H1 (cell line): ENCODE measurements around the gene ANKRD2. TPM values are rescaled to one million over a fixed set of nuclear protein-coding genes. Genes with fewer than 3 reads are reported as not detected.

ENCODE experiments used
- CTCF ChIA-PET: fragments of 300-600 bp; sonication (Branson Sonifier 250); formaldehyde crosslinking; loops from one replicate; lab custom pipeline; 2021; ENCODE audit not compliant: partially characterized antibody; lab: Charles Lee
- POLR2A ChIA-PET: fragments of 300-600 bp; sonication (Branson Sonifier 250); formaldehyde crosslinking; loops from one replicate; lab custom pipeline; 2021; ENCODE audit warnings: inconsistent platforms; ENCODE audit not compliant: partially characterized antibody; lab: Charles Lee
- DNase-seq, 2 experiments: peaks; one replicate each; pipeline versions ENCODE4 v3.0.0 to v3.0.0-alpha.2; 2010 to 2022; ENCODE audit warnings: low spot score in 2 of 2, low read depth in 1 of 2, mixed read lengths in 1 of 2
- FAIRE-seq: peaks from 2 replicates; lab custom pipeline; 2011; peaks lifted over from hg19 to GRCh38; lab: Jason Lieb, UNC
- H2AFZ ChIP-seq: 2 replicates; pipeline ENCODE4 v1.8.1; 2012; ENCODE audit warnings: low read length, inconsistent platforms
- H2AK5ac ChIP-seq: 2 replicates; pipeline ENCODE4 v1.6.1; 2013; ENCODE audit warnings: low read depth, low read length
- H2BK120ac ChIP-seq: replicated peaks from 2 replicates; pipeline ENCODE3; 2013; ENCODE audit warnings: low read depth, low read length, inconsistent platforms
- H2BK12ac ChIP-seq: 2 replicates; pipeline ENCODE4 v1.6.1; 2013; ENCODE audit warnings: low read depth, low read length
- H2BK15ac ChIP-seq: 2 replicates; pipeline ENCODE4 v1.6.1; 2013; ENCODE audit warnings: low read length
- H2BK20ac ChIP-seq: 2 replicates; pipeline ENCODE4 v1.6.1; 2013; ENCODE audit warnings: low read length
- H2BK5ac ChIP-seq: 2 replicates; pipeline ENCODE4 v1.6.1; 2013; ENCODE audit warnings: low read depth, low read length
- H3K14ac ChIP-seq: 2 replicates; pipeline ENCODE4 v1.6.1; 2013; ENCODE audit warnings: inconsistent platforms; ENCODE audit not compliant: insufficient read length
- H3K18ac ChIP-seq: 2 replicates; pipeline ENCODE4 v1.6.1; 2013; ENCODE audit warnings: low read length; ENCODE audit errors: extremely low read depth
- H3K23ac ChIP-seq: 2 replicates; pipeline ENCODE4 v1.6.1; 2013; ENCODE audit warnings: inconsistent platforms; ENCODE audit not compliant: insufficient read length
- H3K23me2 ChIP-seq: 2 replicates; pipeline ENCODE4 v1.6.1; 2013; ENCODE audit warnings: low read depth, low read length
- H3K27ac ChIP-seq: 2 replicates; pipeline ENCODE4 v1.6.1; 2011; ENCODE audit warnings: low read depth, low read length, inconsistent platforms
- H3K27me3 ChIP-seq, 4 experiments: replicated peaks in 1 of 4; 1 replicate in 1 of 4; 2 replicates in 3 of 4; pipeline versions ENCODE4 v1.6.1 to v1.8.1; 2011 to 2013; ENCODE audit warnings: low read length in 3 of 4, mild to moderate bottlenecking in 3 of 4, inconsistent platforms in 2 of 4, mixed read lengths in 2 of 4, moderate library complexity in 1 of 4; ENCODE audit not compliant: control insufficient read depth in 3 of 4, insufficient read depth in 3 of 4; ENCODE audit errors: extremely low read depth in 1 of 4
- H3K36me3 ChIP-seq, 4 experiments: 2 replicates each; pipeline versions ENCODE4 v1.6.1 to v1.8.1; 2011 to 2013; ENCODE audit warnings: mild to moderate bottlenecking in 4 of 4, low read length in 3 of 4, moderate library complexity in 2 of 4, control low read depth in 1 of 4, inconsistent platforms in 1 of 4; ENCODE audit not compliant: insufficient read depth in 4 of 4, control insufficient read depth in 2 of 4
- H3K4ac ChIP-seq: replicated peaks from 2 replicates; pipeline ENCODE3; 2013; ENCODE audit warnings: low read length, low read depth, mixed read lengths, inconsistent platforms; ENCODE audit not compliant: insufficient read length
- H3K4me1 ChIP-seq, 4 experiments: replicated peaks in 1 of 4; 1 replicate in 1 of 4; 2 replicates in 3 of 4; pipeline versions ENCODE4 v1.6.1 to v1.8.1; 2011 to 2013; ENCODE audit warnings: low read length in 3 of 4, inconsistent platforms in 2 of 4, mixed read lengths in 1 of 4; ENCODE audit not compliant: insufficient read depth in 4 of 4, control insufficient read depth in 3 of 4
- H3K4me2 ChIP-seq, 2 experiments: 2 replicates each; pipeline versions ENCODE4 v1.6.1 to v1.8.1; 2011 to 2013; ENCODE audit warnings: low read depth in 2 of 2, low read length in 2 of 2, control low read depth in 1 of 2, inconsistent platforms in 1 of 2, mild to moderate bottlenecking in 1 of 2; ENCODE audit not compliant: insufficient read depth in 1 of 2
- H3K4me3 ChIP-seq, 4 experiments: fragments of 200-600, 300-600 bp in 1 of 4; sonication (generic), shearing (Covaris generic), sonication (Bioruptor Twin) in 1 of 4; 2 replicates each; pipeline versions ENCODE4 v1.5.1 to v1.8.1; 2011 to 2016; ENCODE audit warnings: low read length in 4 of 4, low read depth in 3 of 4, control low read depth in 2 of 4, inconsistent platforms in 2 of 4, mild to moderate bottlenecking in 2 of 4, mixed read lengths in 1 of 4, moderate library complexity in 1 of 4; ENCODE audit not compliant: insufficient read depth in 2 of 4; ENCODE audit errors: extremely low read depth in 1 of 4
- H3K56ac ChIP-seq: replicated peaks from 2 replicates; pipeline ENCODE3; 2013; ENCODE audit warnings: low read depth, mild to moderate bottlenecking, mixed read lengths, low read length, inconsistent platforms; ENCODE audit not compliant: insufficient read length
- H3K79me1 ChIP-seq: 2 replicates; pipeline ENCODE4 v1.6.1; 2013; ENCODE audit warnings: low read depth, low read length, control low read depth
- H3K79me2 ChIP-seq, 2 experiments: 2 replicates each; pipeline versions ENCODE4 v1.6.1 to v1.8.1; 2012 to 2013; ENCODE audit warnings: low read length in 2 of 2, mild to moderate bottlenecking in 2 of 2, inconsistent platforms in 1 of 2; ENCODE audit not compliant: insufficient read depth in 2 of 2, control insufficient read depth in 1 of 2
- H3K9ac ChIP-seq, 4 experiments: replicated peaks in 1 of 4; 1 replicate in 1 of 4; 2 replicates in 3 of 4; pipeline versions ENCODE4 v1.6.1 to v1.8.1; 2011 to 2013; ENCODE audit warnings: low read depth in 3 of 4, low read length in 3 of 4, control low read depth in 2 of 4, mild to moderate bottlenecking in 2 of 4, moderate library complexity in 2 of 4, inconsistent platforms in 1 of 4; ENCODE audit errors: extremely low read depth in 1 of 4
- H3K9me3 ChIP-seq, 2 experiments: 2 replicates each; pipeline versions ENCODE4 v1.6.1 to v1.8.1; 2012 to 2013; ENCODE audit warnings: mild to moderate bottlenecking in 2 of 2, moderate library complexity in 2 of 2, control low read depth in 1 of 2, inconsistent platforms in 1 of 2, low read depth in 1 of 2, low read length in 1 of 2, mixed read lengths in 1 of 2; ENCODE audit not compliant: insufficient read depth in 2 of 2
- H4K20me1 ChIP-seq, 2 experiments: replicated peaks in 1 of 2; 2 replicates each; pipeline versions ENCODE3 to v1.8.1; 2011 to 2013; ENCODE audit warnings: inconsistent platforms in 2 of 2, low read length in 2 of 2, mild to moderate bottlenecking in 1 of 2; ENCODE audit not compliant: insufficient read depth in 2 of 2, control insufficient read depth in 1 of 2
- H4K5ac ChIP-seq: 2 replicates; pipeline ENCODE4 v1.6.1; 2013; ENCODE audit warnings: low read length, low read depth, mixed read lengths, inconsistent platforms; ENCODE audit not compliant: insufficient read length
- H4K8ac ChIP-seq: 2 replicates; pipeline ENCODE4 v1.8.0; 2013; ENCODE audit warnings: mild to moderate bottlenecking, moderate library complexity, low read length, inconsistent platforms; ENCODE audit not compliant: insufficient read depth; ENCODE audit errors: extremely low read depth
- H4K91ac ChIP-seq: replicated peaks from 2 replicates; pipeline ENCODE3; 2013; ENCODE audit warnings: low read length, mixed read lengths, inconsistent platforms; ENCODE audit not compliant: insufficient read length
- CTCF ChIP-seq, 3 experiments: IDR thresholded peaks; 1 replicate in 2 of 3; 2 replicates in 1 of 3; pipeline versions ENCODE4 v1.5.1 to v1.6.1; 2011; ENCODE audit warnings: low read length in 3 of 3, mild to moderate bottlenecking in 3 of 3, inconsistent platforms in 2 of 3, low read depth in 1 of 3, moderate library complexity in 1 of 3; ENCODE audit not compliant: insufficient read depth in 1 of 3; ENCODE audit errors: control extremely low read depth in 1 of 3
- RBBP5 ChIP-seq: IDR thresholded peaks from 2 replicates; pipeline ENCODE4 v1.7.1; 2012; ENCODE audit warnings: low read depth, mild to moderate bottlenecking, inconsistent platforms, low read length, moderate library complexity, borderline replicate concordance
- WGBS, 2 experiments: shearing (Covaris generic) in 1 of 2; methylation state at CpG; one replicate each; pipeline versions ENCODE4 v1.1.6 to v1.1.7; 2013 to 2015; ENCODE audit warnings: low lambda C conversion rate in 2 of 2, mixed read lengths in 2 of 2, inconsistent platforms in 1 of 2, low coverage in 1 of 2, missing lambda C conversion rate in 1 of 2; ENCODE audit not compliant: insufficient replicate concordance in 2 of 2, insufficient coverage in 1 of 2, insufficient read length in 1 of 2; ENCODE audit errors: extremely low coverage in 1 of 2, missing lambda C conversion rate in 1 of 2; 5-methylcytosine and 5-hydroxymethylcytosine counted together
- polyA plus RNA-seq, 7 experiments: library from polyadenylated mRNA; depleted of rRNA in 3 of 7; stranded (reverse) in 5 of 7; unstranded in 2 of 7; fragments of >200 nt in 5 of 7; fragments of 200-250 nt in 2 of 7; gene quantifications; 1 replicate in 5 of 7; 2 replicates in 1 of 7; 4 replicates in 1 of 7; pipeline versions ENCODE4 v1.2.1 to v1.2.3, GENCODE V29; 2011 to 2013; ENCODE audit warnings: missing spikeins in 2 of 7, mixed read lengths in 2 of 7
- total RNA-seq: library from RNA; stranded (reverse); fragmentation: NEBNext Ultra II Directional; extraction: Animal tissue kit (Norgen Biotek cat#: 25700); gene quantifications from 2 replicates; pipeline ENCODE4 v1.2.1, GENCODE V29; 2021

Gene ANKRD2
- total and polyA plus RNA-seq, 2 of the 8 experiments (the other 6 are each of a cell fraction or from before 2014, with no cell fraction given) = not detected

- Histone ChIP-seq H3K4me2 (no peak overlapping the region), H3K27me3 (no peaks in the 10 kb centered on the region), H3K36me3 (peaks cover 0 to 7% (median 0%) of the 10 kb centered on the region in 4 experiments; a peak in 2 of 8 replicates), H3K18ac (no peak overlapping the region), H3K9me3 (peaks cover 3 to 4% of the 10 kb centered on the region in 2 experiments; a peak in 1 of 4 replicates), H3K27ac (no peak overlapping the region), H2BK120ac (no peak overlapping the region), H3K23me2 (no peaks in the 10 kb centered on the region), H2BK5ac (no peak overlapping the region), H3K9ac (no peak overlapping the region), H4K91ac (no peak overlapping the region), H3K4me1 (no peaks in the 10 kb centered on the region), H3K79me1 (no peaks in the 10 kb centered on the region), H3K4me3 (no peak overlapping the region), H4K20me1 (no peaks in the 10 kb centered on the region), H2BK12ac (no peak overlapping the region), H3K14ac (no peak overlapping the region), H4K5ac (no peak overlapping the region), H3K4ac (no peak overlapping the region), H4K8ac (no peak overlapping the region), H2BK20ac (no peak overlapping the region), H3K23ac (no peak overlapping the region), H3K79me2 (no peaks in the 10 kb centered on the region), H2AK5ac (no peak overlapping the region), H2AFZ (no peak overlapping the region), H3K56ac (no peak overlapping the region), H2BK15ac (no peak overlapping the region)
- WGBS, 2 experiments = 89% methylated on average over 4 of the region's 4 CpGs; no CpG with 5 or more reads in 1 of the 2 experiments
- ChIA-PET CTCF (interaction anchor here (0.8 to 1.3 kb wide), 3 partner anchors 10 to 47 kb away, joined by 3 to 6 read pairs (median 5); no protein-coding TSS in a partner anchor), POLR2A (no interaction called here)
- FAIRE-seq = no peak
- no peak for TF ChIP-seq CTCF (IDR thresholded peaks at IDR 0.05; ENCODE audit: control extremely low read depth in 1 of 3, insufficient read depth in 1 of 3, low read depth in 1 of 3, low read length in 3 of 3)
- no peak for TF ChIP-seq RBBP5
- DNase-seq = no peak
These were observed 7.8 kb upstream of the ANKRD2 start for GRCh38 chr10:97564776-97565175.
